HEK293 (cell line): ENCODE measurements around the gene EIF2A.

ENCODE experiments used
- CTCF ChIA-PET: fragments of 350-600 bp; formaldehyde crosslinking; extraction: SDS; loops from one replicate; lab custom pipeline; 2021; ENCODE audit warnings: antibody characterized with exemption; lab: Yijun Ruan, JAX
- POLR2A ChIA-PET: fragments of 300-600 bp; formaldehyde crosslinking; extraction: SDS; loops from one replicate; lab custom pipeline; 2020; ENCODE audit warnings: antibody characterized with exemption, inconsistent platforms; lab: Yijun Ruan, JAX
- H3K27ac ChIP-seq: fragments of 200-500 bp; sonication (Bioruptor generic); 2 replicates; pipeline ENCODE4 v1.5.1; 2014; ENCODE audit warnings: low read depth, low read length, control low read depth, inconsistent platforms; ENCODE audit errors: extremely low read depth
- H3K36me3 ChIP-seq, 2 experiments: fragments of 200-500 bp in 1 of 2; sonication (Bioruptor generic) in 1 of 2; 1 replicate in 1 of 2; 2 replicates in 1 of 2; pipeline ENCODE4 v1.5.1; 2014 to 2017; ENCODE audit warnings: inconsistent platforms in 2 of 2, low read length in 2 of 2; ENCODE audit not compliant: control insufficient read depth in 2 of 2, insufficient read depth in 1 of 2
- H3K4me1 ChIP-seq: fragments of 200-500 bp; sonication (Bioruptor generic); 2 replicates; pipeline ENCODE4 v1.5.1; 2014; ENCODE audit warnings: mild to moderate bottlenecking, low read length, inconsistent platforms; ENCODE audit not compliant: control insufficient read depth, insufficient read depth
- H3K4me3 ChIP-seq: 2 replicates; pipeline ENCODE4 v1.5.1; 2011; ENCODE audit warnings: low read depth, mild to moderate bottlenecking, control low read depth, low read length, moderate library complexity
- H3K9me3 ChIP-seq: fragments of 200-500 bp; sonication (Bioruptor generic); 2 replicates; pipeline ENCODE4 v1.5.1; 2014; ENCODE audit warnings: low read depth, low read length, inconsistent platforms; ENCODE audit not compliant: control insufficient read depth, insufficient read depth
- BCL11A ChIP-seq: fragments of 450-650 bp; formaldehyde crosslinking; IDR thresholded peaks from 2 replicates; pipeline ENCODE4 v1.5.1; 2016; ENCODE audit warnings: low read depth, missing biosample characterization, missing genetic modification characterization
- GLIS2 ChIP-seq: fragments of 450-650 bp; formaldehyde crosslinking; IDR thresholded peaks from 2 replicates; pipeline ENCODE4 v1.5.1; 2016; ENCODE audit warnings: missing biosample characterization, missing genetic modification characterization
- PRDM2 ChIP-seq: fragments of 450-650 bp; formaldehyde crosslinking; IDR thresholded peaks from 2 replicates; pipeline ENCODE4 v1.5.1; 2016; ENCODE audit warnings: missing biosample characterization, missing genetic modification characterization, borderline replicate concordance
- SP3 ChIP-seq: fragments of 450-650 bp; formaldehyde crosslinking; IDR thresholded peaks from 2 replicates; pipeline ENCODE4 v1.5.1; 2016; ENCODE audit warnings: missing biosample characterization, missing genetic modification characterization
- ZBTB7A ChIP-seq: fragments of 450-650 bp; formaldehyde crosslinking; IDR thresholded peaks from 2 replicates; pipeline ENCODE4 v1.5.1; 2016; ENCODE audit warnings: low read depth, missing biosample characterization, missing genetic modification characterization
- ZFP69B ChIP-seq: fragments of 450-650 bp; formaldehyde crosslinking; IDR thresholded peaks from 2 replicates; pipeline ENCODE4 v1.5.1; 2016; ENCODE audit warnings: missing biosample characterization, missing genetic modification characterization
- ZNF133 ChIP-seq: fragments of 450-650 bp; formaldehyde crosslinking; IDR thresholded peaks from 2 replicates; pipeline ENCODE4 v1.5.1; 2016; ENCODE audit warnings: missing biosample characterization, missing genetic modification characterization
- ZNF18 ChIP-seq: fragments of 450-650 bp; formaldehyde crosslinking; IDR thresholded peaks from 2 replicates; pipeline ENCODE4 v1.5.1; 2016; ENCODE audit warnings: missing biosample characterization, missing genetic modification characterization
- ZNF23 ChIP-seq: fragments of 450-650 bp; formaldehyde crosslinking; IDR thresholded peaks from 2 replicates; pipeline ENCODE4 v1.5.1; 2016; ENCODE audit warnings: missing biosample characterization, missing genetic modification characterization, borderline replicate concordance
- ZNF302 ChIP-seq: fragments of 450-650 bp; formaldehyde crosslinking; IDR thresholded peaks from 2 replicates; pipeline ENCODE4 v1.5.1; 2016; ENCODE audit warnings: missing biosample characterization, missing genetic modification characterization, low read depth
- ZNF433 ChIP-seq: fragments of 450-650 bp; formaldehyde crosslinking; IDR thresholded peaks from 2 replicates; pipeline ENCODE4 v1.5.1; 2016; ENCODE audit warnings: missing biosample characterization, missing genetic modification characterization, low read depth
- ZNF558 ChIP-seq: fragments of 450-650 bp; formaldehyde crosslinking; IDR thresholded peaks from 2 replicates; pipeline ENCODE4 v1.5.1; 2016; ENCODE audit warnings: missing biosample characterization, missing genetic modification characterization
- ZNF626 ChIP-seq: fragments of 450-650 bp; sonication (Bioruptor Pico); formaldehyde crosslinking; IDR thresholded peaks from 2 replicates; pipeline ENCODE4 v1.5.1; 2018; ENCODE audit warnings: missing biosample characterization, missing genetic modification characterization, inconsistent platforms
- ZNF664 ChIP-seq: fragments of 450-650 bp; formaldehyde crosslinking; IDR thresholded peaks from 2 replicates; pipeline ENCODE4 v1.5.1; 2016; ENCODE audit warnings: missing biosample characterization, missing genetic modification characterization
- ZNF776 ChIP-seq: fragments of 450-650 bp; formaldehyde crosslinking; IDR thresholded peaks from 2 replicates; pipeline ENCODE4 v1.5.0; 2017; ENCODE audit warnings: missing biosample characterization, missing genetic modification characterization, borderline replicate concordance
- ZNF785 ChIP-seq: fragments of 450-650 bp; formaldehyde crosslinking; IDR thresholded peaks from 2 replicates; pipeline ENCODE4 v1.5.1; 2016; ENCODE audit warnings: missing biosample characterization, missing genetic modification characterization
- ZSCAN30 ChIP-seq: fragments of 450-650 bp; IDR thresholded peaks from 2 replicates; pipeline ENCODE4 v1.5.1; 2018; ENCODE audit warnings: missing biosample characterization, mild to moderate bottlenecking, missing genetic modification characterization, moderate library complexity
- ZSCAN4 ChIP-seq: fragments of 450-650 bp; formaldehyde crosslinking; IDR thresholded peaks from 2 replicates; pipeline ENCODE4 v1.5.1; 2017; ENCODE audit warnings: missing biosample characterization, missing genetic modification characterization

The EIF2A gene

GRCh38 chr3:150609988-150610387 is 63.4 kb downstream of the EIF2A start:
- H3K36me3 ChIP-seq, result peaks cover 0 to 10% of the 10 kb centered on the region in 2 experiments; a peak in 2 of 3 replicates
- no peak overlapping the region for H3K4me3 ChIP-seq
- no peak overlapping the region for H3K27ac ChIP-seq
- TF ChIP-seq ZNF558 (tag by site-specific recombination) (no peak), GLIS2 (tag by site-specific recombination) (no peak), ZNF433 (tag by site-specific recombination) (no peak), ZNF776 (tag by site-specific recombination) (no peak), ZNF133 (tag by site-specific recombination) (no peak), BCL11A (tag by site-specific recombination) (no peak), ZBTB7A (tag by site-specific recombination) (no peak), ZFP69B (tag by site-specific recombination) (no peak), ZNF23 (no peak), ZNF626 (tag by site-specific recombination) (no peak), ZSCAN30 (tag by site-specific recombination) (no peak), PRDM2 (tag by site-specific recombination) (no peak), ZNF18 (no peak), ZNF785 (tag by site-specific recombination) (no peak), ZNF302 (no peak)
- H3K4me1 ChIP-seq, result peaks cover 3% of the 10 kb centered on the region; the same call in 1 of the 2 replicates
- ChIA-PET POLR2A (no interaction called here), CTCF (no interaction called here)
- H3K9me3 ChIP-seq, result no peaks in the 10 kb centered on the region

- Histone ChIP-seq H3K4me3 (no peak overlapping the region), H3K27ac (no peak overlapping the region), H3K4me1 (peaks cover 3% of the 10 kb centered on the region; the same call in 1 of the 2 replicates), H3K9me3 (no peaks in the 10 kb centered on the region), H3K36me3 (peaks cover 0 to 8% of the 10 kb centered on the region in 2 experiments; a peak in 2 of 3 replicates)
- CTCF ChIA-PET, result interaction anchor here (0.7 kb wide), 1 partner anchor 111 kb away, joined by 3 read pairs; no protein-coding TSS in a partner anchor
- POLR2A ChIA-PET, result no interaction called here
- TF ChIP-seq ZNF664 (tag by site-specific recombination), result no peak
- TF ChIP-seq ZSCAN4 (tag by site-specific recombination), result peak; percentile 70
- no peak for TF ChIP-seq SP3
- TF ChIP-seq, all 188 proteins: peak for 1
These were observed 64.2 kb downstream of the EIF2A start for GRCh38 chr3:150610785-150611184.
